NCI-H446 treated with DMSO at 0.1 percent for 48 hours (cell line): Measurements from ENCODE around the gene LIMCH1.
"Not testable (repeated sequence)": the region's sequence is repeated elsewhere in the genome, so short reads cannot be mapped to it uniquely, and the experiment has no call there.

Experiments used
- DNase-seq: peaks from one replicate; lab custom pipeline; 2025; lab: John Stamatoyannopoulos, UW

LIMCH1 gene

DNA sequence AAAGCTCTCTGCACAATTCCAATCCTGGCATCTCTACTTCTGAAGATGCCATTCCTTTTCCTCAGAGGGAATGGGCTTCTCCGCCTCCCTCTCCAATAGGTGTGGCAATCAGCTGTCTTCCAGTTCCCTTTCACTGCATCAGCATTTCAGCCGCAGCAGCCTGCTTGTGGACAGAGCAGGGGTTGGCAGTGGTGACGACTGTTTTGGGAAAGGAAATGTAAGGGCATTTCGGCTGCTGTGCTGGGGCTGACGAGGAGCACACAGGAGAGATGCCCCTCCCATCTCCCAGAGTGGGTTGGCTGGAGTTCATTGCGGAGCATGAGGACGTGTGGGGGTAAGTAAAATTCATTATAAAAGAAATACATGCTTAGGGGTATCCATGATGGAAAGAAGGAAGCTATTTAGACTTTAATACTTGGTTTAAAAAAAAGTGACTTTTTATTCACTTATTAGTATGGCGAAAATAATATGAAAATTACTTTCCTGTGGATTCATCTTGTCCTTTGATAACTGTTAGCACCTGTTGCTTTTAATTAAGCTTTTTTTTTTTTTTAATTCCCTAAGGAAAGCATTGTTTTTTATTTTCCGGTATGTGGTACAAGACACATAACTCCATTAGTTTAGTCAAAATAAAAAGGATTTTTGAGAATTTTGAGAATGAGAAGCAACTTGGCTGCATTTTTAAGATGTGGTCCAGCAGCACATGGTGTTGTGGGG lies at the start of gene LIMCH1:
Gene LIMCH1 (plus strand): TSS at position 141 of the 717 bp plus-strand sequence. CDS start 67,839 bp downstream, outside the sequence.
- DNase-seq, result no peak

- not testable (repeated sequence) for DNase-seq
Measured at GRCh38 chr4:41491081-41491576, 46.8 kb upstream of the LIMCH1 start.

GRCh38 chr4:41496977-41497376 lies 41.0 kb upstream of the LIMCH1 start:
- no peak for DNase-seq

- no peak for DNase-seq
Measured at GRCh38 chr4:41498177-41498576, 39.8 kb upstream of the LIMCH1 start.

DNA sequence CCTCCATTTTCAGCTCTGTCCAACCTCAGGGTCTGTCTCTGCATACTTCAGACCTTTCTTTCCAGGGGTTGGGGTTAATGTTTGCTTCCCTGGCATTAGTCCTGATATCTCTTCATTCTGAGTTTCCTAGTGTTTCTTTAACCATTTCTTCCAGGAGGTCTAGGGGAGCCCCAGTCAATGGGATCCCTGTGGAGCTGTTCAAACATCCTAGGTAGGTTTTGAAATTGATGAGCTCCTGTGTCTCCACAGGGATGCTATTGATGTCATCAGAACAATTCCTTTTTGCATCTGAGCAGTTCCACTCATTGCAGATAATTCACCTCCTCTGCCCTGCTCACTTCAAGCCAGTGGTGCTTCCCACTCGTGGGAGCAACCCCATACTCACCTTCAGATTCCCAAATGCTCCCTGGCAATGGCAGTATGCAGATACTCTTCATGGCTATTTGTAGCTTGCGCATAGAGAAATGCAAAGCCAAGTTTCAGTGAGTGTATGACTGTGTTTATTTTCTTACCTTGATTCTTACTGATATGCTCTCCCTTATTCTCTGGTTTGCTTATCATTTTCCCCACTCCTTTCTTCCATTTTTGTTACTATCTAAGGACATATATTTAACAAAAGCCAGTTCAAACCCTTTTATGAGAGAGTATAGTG lies 33.7 kb upstream of the LIMCH1 start:
- no peak for DNase-seq

- DNase-seq, result peak; percentile 97
Measured at GRCh38 chr4:41505161-41505661, 32.7 kb upstream of the LIMCH1 start.

- no peak for DNase-seq
Measured at GRCh38 chr4:41506130-41506529, 31.8 kb upstream of the LIMCH1 start.

- DNase-seq, result no peak
Measured at GRCh38 chr4:41507291-41507947, 30.5 kb upstream of the LIMCH1 start.

GRCh38 chr4:41509451-41509866 lies 28.5 kb upstream of the LIMCH1 start:
- peak; percentile 95 for DNase-seq

- no peak for DNase-seq
Measured at GRCh38 chr4:41510179-41510578, 27.8 kb upstream of the LIMCH1 start.

DNA sequence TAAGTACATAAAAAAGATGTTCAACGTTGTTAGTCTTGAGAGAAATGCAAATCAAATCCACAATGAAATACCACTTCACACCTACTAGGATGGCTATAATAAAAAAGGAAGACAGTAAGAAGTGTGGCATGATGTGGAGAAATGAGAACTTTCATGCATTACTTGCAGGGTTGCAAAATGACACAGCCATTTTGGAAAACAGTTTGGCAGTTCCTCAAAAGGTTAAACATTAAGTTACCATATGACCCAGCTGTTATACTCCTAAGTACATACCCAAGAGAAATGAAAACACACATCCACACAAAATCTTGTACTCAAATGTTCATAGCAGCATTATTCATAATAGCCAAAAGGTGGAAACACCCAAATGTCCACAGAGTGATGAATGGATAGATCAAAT lies 25.8 kb upstream of the LIMCH1 start:
- no peak for DNase-seq

- no peak for DNase-seq
Measured at GRCh38 chr4:41512596-41512995, 25.4 kb upstream of the LIMCH1 start.

GRCh38 chr4:41514169-41514568 lies 23.8 kb upstream of the LIMCH1 start:
- DNase-seq, result no peak

DNA sequence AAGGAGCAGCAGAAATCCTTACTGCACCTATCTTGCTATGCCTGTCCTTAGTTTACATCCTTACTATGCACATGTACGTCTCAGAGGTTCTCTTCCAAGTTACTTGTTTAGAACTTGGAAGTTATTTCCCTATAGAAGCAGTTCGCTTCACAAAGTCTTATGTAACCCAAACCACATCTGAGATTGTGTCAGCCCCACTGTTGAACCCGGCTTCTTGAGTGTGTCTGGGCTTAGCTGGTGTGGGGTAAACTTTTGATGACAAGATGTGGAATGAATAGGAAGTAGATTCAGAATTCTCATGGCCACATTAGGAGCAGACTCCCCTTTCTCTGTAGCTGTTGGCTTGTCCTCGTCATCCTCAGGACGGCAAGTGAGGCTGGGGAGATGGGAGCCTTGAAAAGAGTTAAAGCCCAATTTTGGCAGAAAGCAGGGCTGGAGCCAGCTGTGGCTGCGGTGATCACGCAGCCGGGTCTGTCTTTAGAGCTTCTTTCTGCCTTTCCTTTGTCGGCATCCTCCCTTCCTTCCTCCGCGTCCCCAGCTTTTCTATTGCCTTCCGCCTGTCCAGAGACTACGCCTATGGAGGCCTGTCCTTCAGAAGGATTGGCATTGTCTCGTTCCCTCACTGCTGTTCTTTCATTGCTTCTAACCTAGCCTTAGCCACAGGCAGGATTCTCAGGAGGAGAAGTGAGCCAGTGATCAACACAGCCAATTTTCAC lies 23.0 kb upstream of the LIMCH1 start:
- no peak for DNase-seq

- DNase-seq, result no peak
Measured at GRCh38 chr4:41517121-41517520, 20.8 kb upstream of the LIMCH1 start.

DNA sequence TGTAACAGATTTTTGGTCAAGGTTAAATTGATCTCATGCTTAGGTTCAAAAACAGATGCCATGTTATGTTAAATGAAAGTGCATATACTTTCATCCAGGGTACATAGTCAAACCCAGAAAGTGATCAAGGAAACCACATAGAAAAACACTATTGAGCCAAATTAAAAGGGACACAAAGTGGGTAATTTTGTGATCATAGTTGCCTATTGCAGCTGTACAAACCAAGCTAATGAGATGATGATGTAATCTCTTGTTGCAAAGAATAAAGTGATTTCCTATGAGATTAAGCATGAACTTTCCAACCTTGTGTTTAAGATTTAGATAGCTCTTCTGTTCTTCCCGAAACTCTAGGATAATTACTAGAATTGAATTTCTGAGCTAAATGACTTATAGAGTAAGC lies 20.2 kb upstream of the LIMCH1 start:
- no peak for DNase-seq

GRCh38 chr4:41524425-41524824 lies 13.5 kb upstream of the LIMCH1 start:
- DNase-seq, result no peak

DNA sequence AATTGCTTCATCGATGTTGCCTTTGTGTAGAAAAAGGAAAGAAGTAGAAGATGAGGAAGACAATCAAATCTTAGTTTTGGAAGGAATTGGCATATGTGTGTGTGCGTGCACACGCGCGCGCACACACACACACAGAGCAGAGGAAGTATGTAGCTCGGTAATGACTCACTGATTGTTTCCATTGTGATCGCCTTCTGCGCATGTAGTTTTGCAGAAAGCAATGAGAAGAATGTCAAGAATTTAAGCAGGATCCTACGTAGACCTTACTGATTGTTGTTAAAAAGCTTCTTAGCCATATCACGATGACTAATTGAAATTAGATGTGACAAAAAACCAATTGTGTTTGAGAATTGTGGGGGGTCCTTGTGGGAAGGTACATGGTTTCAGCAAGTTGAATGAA lies 12.8 kb upstream of the LIMCH1 start:
- no peak for DNase-seq

DNA sequence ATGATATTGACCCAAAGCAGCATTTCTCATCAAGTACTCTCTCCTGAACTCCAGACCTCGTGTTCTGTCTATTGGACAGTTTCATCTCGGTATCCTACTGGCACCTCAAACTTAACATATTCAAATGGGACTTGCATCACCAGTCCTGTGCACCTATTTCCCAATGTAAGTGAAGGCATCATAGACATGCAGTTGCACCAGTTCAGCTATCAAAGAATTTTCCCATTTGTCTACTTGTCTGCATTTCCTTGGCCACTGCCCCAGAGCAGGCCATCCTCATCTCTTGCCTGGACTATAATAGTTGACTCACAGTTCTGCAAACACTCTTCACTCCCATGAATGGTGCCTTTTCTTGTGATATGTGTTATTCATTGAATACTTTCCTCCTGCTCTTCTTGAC lies 11.3 kb upstream of the LIMCH1 start:
- no peak for DNase-seq

GRCh38 chr4:41528512-41529205 lies 9.3 kb upstream of the LIMCH1 start:
- no peak for DNase-seq

GRCh38 chr4:41530741-41531140 lies 7.2 kb upstream of the LIMCH1 start:
- DNase-seq, result no peak

DNA sequence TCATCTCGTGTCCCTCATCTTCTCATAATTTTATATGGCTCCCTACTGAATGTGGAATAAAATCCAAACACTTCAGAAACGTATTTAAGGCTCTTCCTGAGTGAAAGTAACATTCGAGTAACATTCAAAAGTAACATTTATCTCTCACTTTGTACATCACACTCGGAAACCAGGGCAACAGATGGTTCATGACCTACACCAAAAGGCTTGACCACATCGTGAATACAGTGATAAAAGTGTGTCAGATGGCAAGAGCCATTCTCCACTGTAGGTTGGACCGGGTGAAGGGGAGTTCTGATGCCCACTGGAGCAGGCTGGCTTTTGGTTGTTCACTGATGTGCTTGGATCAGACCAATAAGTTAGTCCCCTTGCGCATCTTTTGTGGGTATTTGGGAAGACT lies 5.6 kb upstream of the LIMCH1 start:
- no peak for DNase-seq
